K562 (cell line): ENCODE measurements around the gene NUCKS1. TPM values are rescaled to one million over a fixed set of nuclear protein-coding genes. Genes with fewer than 3 reads are reported as not detected.

Experiments
- ADNP ChIP-seq: fragments of 200-800 bp; sonication (Bioruptor generic); IDR thresholded peaks from 2 replicates; pipeline ENCODE4 v1.6.1; 2016; ENCODE audit warnings: missing genetic modification characterization, missing compliant biosample characterization
- ARNT ChIP-seq, 2 experiments: fragments of 450-650 bp; IDR thresholded peaks; 2 replicates each; pipeline ENCODE4 v1.6.1; 2016; ENCODE audit warnings: mild to moderate bottlenecking in 1 of 2
- ATF3 ChIP-seq, 2 experiments: fragments of 450-650 bp in 1 of 2; sonication (generic) in 1 of 2; formaldehyde crosslinking in 1 of 2; IDR thresholded peaks in 1 of 2; conservative IDR thresholded peaks in 1 of 2; 2 replicates each; pipeline versions ENCODE4 v1.6.1 to v1.8.1; 2016 to 2023; ENCODE audit warnings: mild to moderate bottlenecking in 2 of 2, moderate library complexity in 2 of 2, inconsistent platforms in 1 of 2, missing genetic modification reagents in 1 of 2
- CBX5 ChIP-seq: IDR thresholded peaks from 2 replicates; pipeline ENCODE4 v1.6.1; 2014; ENCODE audit warnings: low read depth, borderline replicate concordance
- CHAMP1 ChIP-seq: fragments of 450-650 bp; IDR thresholded peaks from 2 replicates; pipeline ENCODE4 v1.6.1; 2016; ENCODE audit warnings: mild to moderate bottlenecking
- CHD4 ChIP-seq: fragments of 200-600 bp; sonication (generic); IDR thresholded peaks from 3 replicates; pipeline ENCODE4 v1.6.1; 2012; ENCODE audit warnings: low read depth, mild to moderate bottlenecking, mixed read lengths, low read length, inconsistent platforms; ENCODE audit not compliant: insufficient read depth, insufficient replicate concordance, poor library complexity, severe bottlenecking
- ELF2 ChIP-seq: fragments of 250-450 bp; sonication (Bioruptor Pico); IDR thresholded peaks from 2 replicates; pipeline ENCODE4 v1.5.0; 2021; ENCODE audit warnings: mild to moderate bottlenecking
- FOXM1 ChIP-seq, 2 experiments: fragments of 450-650 bp in 1 of 2; sonication (generic) in 1 of 2; formaldehyde crosslinking in 1 of 2; IDR thresholded peaks; 2 replicates each; pipeline versions ENCODE4 v1.6.1 to v1.9.0; 2017 to 2022; ENCODE audit warnings: low read depth in 2 of 2, mild to moderate bottlenecking in 2 of 2, missing genetic modification reagents in 1 of 2, moderate library complexity in 1 of 2
- GABPA ChIP-seq: fragments of 200-800 bp; sonication (Bioruptor generic); conservative IDR thresholded peaks from 2 replicates; pipeline ENCODE4 v1.6.1; 2016; ENCODE audit warnings: low read depth, missing genetic modification characterization, missing compliant biosample characterization
- HCFC1 ChIP-seq: IDR thresholded peaks from 2 replicates; pipeline ENCODE4 v1.6.1; 2012; ENCODE audit warnings: low read depth, low read length, improper control_type of control experiment
- JUND ChIP-seq, 2 experiments: IDR thresholded peaks; 2 replicates in 1 of 2; 3 replicates in 1 of 2; pipeline ENCODE4 v1.6.1; 2011; ENCODE audit warnings: borderline replicate concordance in 2 of 2, low read depth in 2 of 2, low read length in 2 of 2, improper control_type of control experiment in 1 of 2, missing biosample characterization in 1 of 2, missing genetic modification characterization in 1 of 2, missing genetic modification reagents in 1 of 2
- LEF1 ChIP-seq: fragments of 450-650 bp; IDR thresholded peaks from 2 replicates; pipeline ENCODE4 v1.6.1; 2016; ENCODE audit warnings: mild to moderate bottlenecking
- MYBL2 ChIP-seq, 2 experiments: fragments of 450-650 bp in 1 of 2; sonication (generic) in 1 of 2; formaldehyde crosslinking in 1 of 2; IDR thresholded peaks; 2 replicates each; pipeline versions ENCODE4 v1.6.1 to v1.8.1; 2017 to 2022; ENCODE audit warnings: borderline replicate concordance in 1 of 2, inconsistent platforms in 1 of 2, low read depth in 1 of 2, mild to moderate bottlenecking in 1 of 2, missing genetic modification reagents in 1 of 2, moderate library complexity in 1 of 2
- NEUROD1 ChIP-seq: fragments of 150-350 bp; IDR thresholded peaks from 2 replicates; pipeline ENCODE4 v1.6.1; 2014; ENCODE audit warnings: borderline replicate concordance, low read length, low read depth; ENCODE audit not compliant: partially characterized antibody
- NONO ChIP-seq, 2 experiments: fragments of 200-400 bp in 1 of 2; fragments of 450-650 bp in 1 of 2; formaldehyde crosslinking in 1 of 2; IDR thresholded peaks; 2 replicates each; pipeline ENCODE4 v1.6.1; 2017; ENCODE audit warnings: low read depth in 2 of 2, mild to moderate bottlenecking in 2 of 2, moderate library complexity in 2 of 2, low read length in 1 of 2
- PREB ChIP-seq: sonication (generic); formaldehyde crosslinking; IDR thresholded peaks from 2 replicates; pipeline ENCODE4 v1.8.1; 2023; ENCODE audit warnings: mild to moderate bottlenecking, missing genetic modification reagents
- SAP30 ChIP-seq: fragments of 200-600 bp; sonication (generic); IDR thresholded peaks from 2 replicates; pipeline ENCODE4 v1.6.1; 2012; ENCODE audit warnings: borderline replicate concordance, low read depth, mild to moderate bottlenecking, moderate library complexity, low read length, control low read depth, inconsistent platforms; ENCODE audit not compliant: insufficient read depth, poor library complexity, severe bottlenecking
- SIRT6 ChIP-seq: IDR thresholded peaks from one replicate; pipeline ENCODE4 v1.6.1; 2012; ENCODE audit warnings: low read depth, mild to moderate bottlenecking, control low read depth, inconsistent platforms, low read length, moderate library complexity
- SUPT5H ChIP-seq: fragments of 450-650 bp; IDR thresholded peaks from 2 replicates; pipeline ENCODE4 v1.6.1; 2016
- ZBTB7A ChIP-seq: IDR thresholded peaks from 2 replicates; pipeline ENCODE4 v1.6.1; 2011; ENCODE audit warnings: low read depth, mild to moderate bottlenecking, low read length, moderate library complexity, borderline replicate concordance; ENCODE audit not compliant: control insufficient read depth
- polyA plus RNA-seq, 8 experiments: library from polyadenylated mRNA; depleted of rRNA in 4 of 8; stranded (reverse) in 5 of 8; unstranded in 3 of 8; fragments of >200 nt; fragmentation: Nextera tagmentation in 2 of 8; fragmentation: Illumina TruSeq in 1 of 8; extraction: Ambion mirVana in 2 of 8; extraction: Trizol in 1 of 8; gene quantifications; 2 replicates each; pipeline versions ENCODE4 v1.2.1 to v1.2.3, GENCODE V29; 2011 to 2014; ENCODE audit warnings: inconsistent platforms in 1 of 8, missing spikeins in 1 of 8
- total RNA-seq, 7 experiments: library from RNA; depleted of rRNA in 6 of 7; stranded (reverse); fragments of >200 nt in 6 of 7; fragmentation: Illumina TruSeq in 2 of 7; extraction: Trizol in 2 of 7; gene quantifications; 2 replicates each; pipeline versions ENCODE4 v1.2.1 to v1.2.3, GENCODE V29; 2011 to 2021; ENCODE audit warnings: low replicate concordance in 1 of 7

Gene NUCKS1
- total and polyA plus RNA-seq, 9 of the 15 experiments (the other 6 are each of a cell fraction or from before 2014, with no cell fraction given): 66.7 to 244 (median 149) TPM

- 0 out of 2 replicates have a peak, but pooled peaks have one; percentile 53 for TF ChIP-seq PREB (CRISPR knock-in tag)
- TF ChIP-seq LEF1: no peak; the same call in 1 of the 2 replicates
- TF ChIP-seq CHAMP1: no peak; the same call in 1 of the 2 replicates
- TF ChIP-seq ELF2 (CRISPR knock-in tag): 0 out of 2 replicates have a peak, but pooled peaks have one; percentile 52
- no peak for TF ChIP-seq CBX5
- no peak for TF ChIP-seq SIRT6
- peak; percentile 9; the same call in 1 of the 2 replicates for TF ChIP-seq GABPA (tag)
- TF ChIP-seq FOXM1 (IDR thresholded peaks at IDR 0.05; ENCODE audit: low read depth): peak; percentile 96
- no peak for TF ChIP-seq FOXM1 (CRISPR knock-in tag; IDR thresholded peaks at IDR 0.05; ENCODE audit: low read depth)
- peak; percentile 97 for TF ChIP-seq ADNP (tag)
- TF ChIP-seq HCFC1: no peak
- no peak for TF ChIP-seq SUPT5H
- peak; percentile 42 for TF ChIP-seq CHD4
- TF ChIP-seq ATF3 (IDR thresholded peaks at IDR 0.05): no peak
- no peak for TF ChIP-seq ATF3 (CRISPR knock-in tag; conservative IDR thresholded peaks at IDR 0.05)
- TF ChIP-seq ARNT (IDR thresholded peaks at IDR 0.05): peak; percentile 12 to 26; a peak in 1 of 4 replicates
- TF ChIP-seq NONO (IDR thresholded peaks at IDR 0.05; ENCODE audit: low read depth in 2 of 2, low read length in 1 of 2): no peak
- no peak for TF ChIP-seq SAP30
- TF ChIP-seq NEUROD1: no peak
- peak; percentile 30; the same call in 1 of the 2 replicates for TF ChIP-seq ZBTB7A
- peak; percentile 57 for TF ChIP-seq MYBL2 (IDR thresholded peaks at IDR 0.05; ENCODE audit: low read depth)
- TF ChIP-seq MYBL2 (CRISPR knock-in tag; IDR thresholded peaks at IDR 0.05; ENCODE audit: borderline replicate concordance): no peak
- no peak for TF ChIP-seq JUND (IDR thresholded peaks at IDR 0.05; ENCODE audit: borderline replicate concordance, low read depth, low read length)
- TF ChIP-seq JUND (tag; IDR thresholded peaks at IDR 0.05; ENCODE audit: borderline replicate concordance, low read depth, low read length): 0 out of 3 replicates have a peak, but pooled peaks have one; percentile 34
Measured at GRCh38 chr1:205751036-205751651, 1.2 kb upstream of the NUCKS1 start (continued).
